HG03460 (cell line): ENCODE data around the gene KRT15.

Source experiments
- ATAC-seq: cut with Tn5 transposase; IDR thresholded peaks from one replicate; pipeline ENCODE4 v1.9.1; 2021; ENCODE audit not compliant: unreplicated experiment

Gene KRT15

GRCh38 chr17:41527063-41528023, 8.7 kb upstream of the KRT15 start:
- no peak for ATAC-seq

- no peak for ATAC-seq
Measured at GRCh38 chr17:41524261-41524660, 5.6 kb upstream of the KRT15 start.

DNA sequence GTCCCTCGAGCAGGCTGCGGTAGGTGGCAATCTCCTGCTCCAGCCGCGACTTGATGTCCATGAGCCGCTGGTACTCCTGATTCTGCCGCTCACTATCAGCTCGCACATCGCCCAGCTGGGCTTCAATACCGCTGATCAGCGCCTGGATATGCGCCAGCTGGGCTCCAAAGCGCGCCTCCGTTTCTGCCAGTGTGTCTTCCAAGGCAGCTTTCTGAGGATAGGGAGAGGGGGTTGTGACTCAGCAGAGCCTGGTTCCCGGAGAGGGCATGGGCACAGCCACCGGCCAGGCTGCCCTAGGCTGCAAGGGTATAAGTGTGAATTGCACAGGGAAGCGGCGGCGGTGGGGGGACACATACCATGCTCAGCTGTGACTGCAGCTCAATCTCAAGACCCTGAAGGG, 5.1 kb upstream of the KRT15 start:
- ATAC-seq = no peak

DNA sequence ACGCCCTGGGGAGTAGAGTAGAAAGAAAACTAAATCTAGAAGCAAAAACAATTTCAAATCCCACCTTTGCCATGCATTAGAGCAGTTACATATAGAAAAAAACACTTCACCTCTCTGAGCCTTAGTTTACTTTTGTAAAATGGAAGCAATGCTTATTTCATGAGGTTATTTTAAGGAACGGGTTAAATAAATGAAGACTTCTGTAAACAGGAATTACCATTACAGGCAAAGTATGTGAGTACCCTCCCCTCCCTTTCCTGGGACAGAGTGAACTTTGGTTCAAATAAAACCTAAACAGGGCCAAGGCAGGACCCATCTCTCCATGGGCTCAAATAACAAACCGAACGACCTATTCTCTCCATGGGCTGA, 4.5 kb upstream of the KRT15 start:
- no peak for ATAC-seq

GRCh38 chr17:41522301-41523224, 3.9 kb upstream of the KRT15 start:
- ATAC-seq = no peak

DNA sequence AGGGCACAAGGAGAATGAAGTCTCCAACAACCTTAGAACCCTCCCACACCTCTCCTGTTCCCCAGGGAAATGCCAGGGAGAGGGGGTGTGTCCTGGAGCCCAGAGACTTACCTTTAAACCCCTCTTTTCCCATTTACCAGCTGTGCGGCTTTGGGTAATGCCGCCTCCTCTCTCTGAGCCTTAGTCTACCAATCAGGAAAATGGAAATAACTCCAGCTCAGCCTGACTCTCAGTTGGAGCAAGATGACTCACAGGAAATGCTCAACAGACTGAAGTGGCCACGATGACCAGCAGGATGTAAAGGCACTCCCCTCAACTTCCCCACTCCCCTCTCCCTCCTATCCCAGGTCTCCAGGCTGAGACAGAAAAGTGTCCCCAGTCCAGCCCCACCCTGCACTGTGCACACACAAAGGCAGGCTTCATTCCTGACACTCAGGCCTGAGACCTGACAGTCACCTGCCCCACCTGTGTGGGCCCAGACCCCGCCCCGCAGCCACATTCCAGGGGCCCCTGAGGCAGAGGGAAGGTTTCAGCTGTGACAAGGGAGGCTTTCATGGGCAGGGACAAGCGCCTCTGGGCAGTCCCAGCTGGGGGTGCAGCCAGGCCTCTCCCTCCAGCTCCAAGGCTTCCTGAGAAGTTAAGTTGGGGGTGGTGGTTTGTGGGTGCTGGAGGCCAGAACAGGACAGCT, 3.0 kb upstream of the KRT15 start:
- no peak for ATAC-seq

GRCh38 chr17:41520821-41521521, 2.3 kb upstream of the KRT15 start:
- no peak for ATAC-seq

- ATAC-seq = no peak
Measured at GRCh38 chr17:41519501-41520224, 973 bp upstream of the KRT15 start.

DNA sequence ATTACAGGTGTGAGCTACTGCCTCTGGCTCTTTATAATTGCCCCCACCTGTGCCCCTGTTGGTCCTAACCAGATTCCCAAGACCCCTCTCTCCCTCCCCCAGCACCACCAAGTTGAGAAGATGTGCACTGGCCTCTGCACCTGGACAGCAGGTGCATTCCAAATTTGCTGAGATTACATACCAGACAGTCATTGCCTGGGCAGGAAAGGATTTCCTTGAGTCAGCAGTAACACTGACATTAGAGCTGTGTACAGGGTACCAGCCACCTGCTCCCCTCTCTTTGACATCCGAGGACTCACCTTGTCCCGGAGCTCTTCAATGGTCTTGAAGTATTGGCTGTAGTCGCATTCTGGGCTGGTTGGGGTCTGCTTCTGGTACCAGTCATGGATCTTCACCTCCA, 659 bp downstream of the KRT15 start:
- no peak for ATAC-seq

GRCh38 chr17:41516830-41517283, 1.8 kb downstream of the KRT15 start:
- no peak for ATAC-seq

DNA sequence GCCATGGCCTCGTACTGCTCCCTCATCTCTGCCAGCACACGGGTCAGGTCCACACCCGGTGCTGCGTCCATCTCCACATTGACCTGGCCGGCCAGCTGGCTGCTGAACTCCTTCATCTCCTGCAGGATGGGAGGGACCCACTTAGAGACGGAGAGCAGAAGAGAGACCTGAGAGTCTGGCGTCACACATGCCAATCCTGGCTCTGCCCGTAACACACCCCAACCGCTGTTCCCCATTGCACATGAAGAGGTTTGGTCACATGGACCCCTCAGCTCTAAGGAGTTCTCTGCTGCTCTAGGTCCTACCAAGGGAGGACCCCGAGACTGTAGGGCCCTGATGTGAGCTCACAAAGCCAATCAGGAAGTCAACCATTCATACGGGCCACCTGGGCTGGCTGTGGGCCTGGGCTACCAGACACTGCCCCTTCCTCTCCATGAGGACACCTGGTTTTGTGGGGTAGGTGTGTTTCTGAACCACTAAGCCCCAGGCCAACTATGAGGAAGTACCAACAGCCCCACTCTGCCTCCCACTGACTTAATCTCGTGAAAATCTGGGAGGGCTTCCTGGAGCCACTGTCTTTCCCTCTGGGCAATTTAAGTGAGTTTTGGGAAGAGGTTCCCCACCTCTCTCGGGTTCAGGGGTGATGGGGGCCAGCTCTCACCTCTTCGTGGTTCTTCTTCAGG, 2.4 kb downstream of the KRT15 start:
- no peak for ATAC-seq

DNA sequence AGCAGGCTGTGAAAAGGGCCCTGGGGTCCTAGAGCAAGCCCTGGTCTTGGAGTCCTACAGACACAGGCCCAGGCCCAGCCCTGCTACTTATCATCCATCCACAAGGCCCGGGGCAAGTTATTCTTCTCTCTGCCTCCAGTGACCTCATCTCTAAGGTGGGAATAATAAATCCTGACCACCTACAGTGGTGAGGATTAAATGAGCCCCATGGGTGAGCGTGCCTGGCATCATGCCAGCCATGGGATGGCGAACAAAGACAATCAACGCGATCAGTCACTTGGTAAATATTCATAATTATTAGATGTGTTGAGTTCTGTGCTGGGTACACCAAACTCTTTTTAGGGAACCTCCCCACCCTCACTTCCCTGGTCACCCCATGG, 5.5 kb downstream of the KRT15 start:
- ATAC-seq = no peak

- no peak for ATAC-seq
Measured at GRCh38 chr17:41512546-41513167, 6.0 kb downstream of the KRT15 start.

DNA sequence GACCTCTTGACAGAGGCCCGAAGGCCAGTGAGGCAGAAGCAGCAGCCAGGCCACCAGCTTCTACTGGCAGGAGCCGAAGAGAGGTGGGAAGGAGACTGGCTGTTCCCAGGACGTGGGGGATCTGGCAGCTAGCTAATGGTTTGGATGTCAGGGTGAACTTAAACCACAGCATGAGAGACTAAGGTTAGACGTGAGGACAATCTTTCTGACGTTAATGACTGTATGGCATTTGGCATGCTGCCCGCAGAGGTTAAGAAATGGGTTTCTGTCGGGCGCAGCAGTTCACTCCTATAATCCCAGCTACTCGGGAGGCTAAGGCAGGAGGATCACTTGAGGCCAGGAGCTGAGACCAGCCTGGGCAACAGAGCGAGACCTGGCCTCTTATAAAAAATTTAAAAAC, 7.0 kb downstream of the KRT15 start:
- no peak for ATAC-seq

GRCh38 chr17:41511116-41511515, 7.6 kb downstream of the KRT15 start:
- ATAC-seq = no peak

GRCh38 chr17:41510251-41511065, 8.2 kb downstream of the KRT15 start:
- ATAC-seq = no peak

DNA sequence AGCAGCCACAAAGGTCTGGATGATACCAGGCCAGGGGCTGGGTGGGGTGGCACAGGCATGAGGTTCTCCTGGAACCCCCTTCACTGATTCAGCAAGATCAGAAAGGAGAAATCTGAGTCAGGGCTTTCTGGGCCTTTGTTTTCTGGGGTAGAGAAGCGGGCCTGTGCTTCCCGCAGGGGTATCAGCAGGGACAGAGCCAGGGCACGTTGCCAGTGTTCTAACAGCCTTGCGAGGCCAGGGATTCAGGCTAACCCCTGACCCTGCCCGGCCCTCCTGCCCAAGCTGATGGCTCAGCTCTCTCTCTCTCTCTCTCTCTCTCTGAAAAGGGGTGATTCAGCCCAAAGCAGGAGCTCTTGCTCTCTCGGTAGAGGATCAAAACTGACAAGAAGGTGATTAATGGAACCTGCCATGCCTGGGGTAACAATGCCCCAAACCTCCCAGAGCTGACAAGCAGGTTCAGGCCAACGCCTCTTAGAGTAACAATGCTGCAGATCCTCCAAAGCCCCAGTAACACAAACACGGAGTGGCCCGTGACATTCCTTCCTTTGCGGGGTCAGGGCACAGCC, 11.3 kb downstream of the KRT15 start:
- ATAC-seq = no peak
